ENCODE data around the gene TRIM6. TPM values are rescaled to one million over a fixed set of nuclear protein-coding genes. Genes with fewer than 3 reads are reported as not detected.

TRIM6 gene
- 25.4 to 30.2 TPM (median 30.0 TPM) in 3 replicates for total RNA-seq (2021)
- Bru-seq, nascent RNA, result percentile 91 among the genes with signal in this experiment
- long read RNA-seq, experiment 1, transcript TRIM6-201 (8 exons, 3,217 nt), result major isoform, 40 of 142 reads
- long read RNA-seq, experiment 1, partial matches to known transcripts, result 20 of 142 reads
- long read RNA-seq, experiment 1, other reads (novel, unspliced or antisense), result 78 of 142 reads
- long read RNA-seq, experiment 2, partial matches to known transcripts, result 26 of 44 reads
- long read RNA-seq, experiment 2, other reads (novel, unspliced or antisense), result 16 of 44 reads
- long read RNA-seq, experiment 3, transcript TRIM6-201 (8 exons, 3,217 nt), result major isoform, 7 of 23 reads
- long read RNA-seq, experiment 3, partial matches to known transcripts, result 2 of 23 reads
- long read RNA-seq, experiment 3, other reads (novel, unspliced or antisense), result 14 of 23 reads

- POLR2A ChIA-PET, result interaction anchor here (1.0 kb wide), 1 partner anchor 62 kb away, joined by 3 read pairs; no protein-coding TSS in a partner anchor
- no peaks in the 10 kb centered on the region for H3K27me3 Mint-ChIP-seq (ENCODE audit: low read depth)
Observed at GRCh38 chr11:5596607-5597201, at the start of gene TRIM6. Gene TRIM6, plus strand, starts transcription at chr11:5596637. Its CDS starts 261 bp downstream, at chr11:5596898.

GRCh38 chr11:5547982-5548381 is 48.5 kb upstream of the TRIM6 start:
- ChIA-PET CTCF (no interaction called here), POLR2A (no interaction called here)
- no peaks in the 10 kb centered on the region for H3K27me3 Mint-ChIP-seq (ENCODE audit: low read depth)
- no peaks in the 10 kb centered on the region for H3K9me3 Mint-ChIP-seq
- no peaks in the 10 kb centered on the region for H3K36me3 Mint-ChIP-seq
- H3K4me1 Mint-ChIP-seq, result no peaks in the 10 kb centered on the region
- no peak overlapping the region for H3K27ac Mint-ChIP-seq
- ATAC-seq (no peak), DNase-seq (ENCODE audit: low spot score) (no peak)
- H3K4me3 Mint-ChIP-seq, result no peak overlapping the region
- TF ChIP-seq IRF1 (CRISPR knock-in tag; IDR thresholded peaks at IDR 0.05) (no peak), GRHL2 (CRISPR knock-in tag; IDR thresholded peaks at IDR 0.05; ENCODE audit: insufficient replicate concordance, severe bottlenecking) (no peak), ZNF512 (CRISPR knock-in tag; IDR thresholded peaks at IDR 0.05; ENCODE audit: borderline replicate concordance) (no peak), MYBL2 (CRISPR knock-in tag; IDR thresholded peaks at IDR 0.05) (no peak), RORB (CRISPR knock-in tag; IDR thresholded peaks at IDR 0.05) (no peak), HMGXB4 (CRISPR knock-in tag; IDR thresholded peaks at IDR 0.05) (no peak), FOXP1 (CRISPR knock-in tag; IDR thresholded peaks at IDR 0.05; ENCODE audit: borderline replicate concordance) (no peak), USF2 (CRISPR knock-in tag; IDR thresholded peaks at IDR 0.05) (no peak), ZNF138 (CRISPR knock-in tag; conservative IDR thresholded peaks at IDR 0.05) (no peak), ZNF317 (CRISPR knock-in tag; IDR thresholded peaks at IDR 0.05; ENCODE audit: borderline replicate concordance, low read depth) (no peak), ATF6 (CRISPR knock-in tag; IDR thresholded peaks at IDR 0.05) (no peak), CREM (CRISPR knock-in tag; IDR thresholded peaks at IDR 0.05) (no peak), MLX (CRISPR knock-in tag; IDR thresholded peaks at IDR 0.05) (no peak), KAT7 (CRISPR knock-in tag; IDR thresholded peaks at IDR 0.05; ENCODE audit: borderline replicate concordance) (no peak), ELF4 (CRISPR knock-in tag; IDR thresholded peaks at IDR 0.05; ENCODE audit: low read depth) (no peak), AFF4 (CRISPR knock-in tag; IDR thresholded peaks at IDR 0.05; ENCODE audit: borderline replicate concordance) (no peak)
- TF ChIP-seq, protein P1, sequence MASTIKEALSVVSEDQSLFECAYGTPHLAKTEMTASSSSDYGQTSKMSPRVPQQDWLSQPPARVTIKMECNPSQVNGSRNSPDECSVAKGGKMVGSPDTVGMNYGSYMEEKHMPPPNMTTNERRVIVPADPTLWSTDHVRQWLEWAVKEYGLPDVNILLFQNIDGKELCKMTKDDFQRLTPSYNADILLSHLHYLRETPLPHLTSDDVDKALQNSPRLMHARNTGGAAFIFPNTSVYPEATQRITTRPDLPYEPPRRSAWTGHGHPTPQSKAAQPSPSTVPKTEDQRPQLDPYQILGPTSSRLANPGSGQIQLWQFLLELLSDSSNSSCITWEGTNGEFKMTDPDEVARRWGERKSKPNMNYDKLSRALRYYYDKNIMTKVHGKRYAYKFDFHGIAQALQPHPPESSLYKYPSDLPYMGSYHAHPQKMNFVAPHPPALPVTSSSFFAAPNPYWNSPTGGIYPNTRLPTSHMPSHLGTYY (CRISPR knock-in tag; IDR thresholded peaks at IDR 0.05), result no peak

More at GRCh38 chr11:5596607-5597201, at the start of gene TRIM6:
- H3K9me3 Mint-ChIP-seq, result peaks cover 2% of the 10 kb centered on the region; the same call in 1 of the 2 replicates
- peaks cover 58% of the 10 kb centered on the region for H3K4me1 Mint-ChIP-seq
- 0 out of 2 replicates have a peak, but pooled peaks have one; percentile 36 for TF ChIP-seq FOXK1 (CRISPR knock-in tag; IDR thresholded peaks at IDR 0.05)
- no peak for TF ChIP-seq EMX1 (CRISPR knock-in tag; IDR thresholded peaks at IDR 0.05)
- TF ChIP-seq ZNF423 (CRISPR knock-in tag; IDR thresholded peaks at IDR 0.05), result peak; percentile 34; the same call in 1 of the 2 replicates
- peaks cover 1% of the 10 kb centered on the region for H3K36me3 Mint-ChIP-seq
- CTCF ChIA-PET, result interaction anchor here (0.5 to 1.1 kb wide), 2 partner anchors 59 to 93 kb away, joined by 3 read pairs; partner anchors contain the start of gene TRIM22
- DNase-seq (ENCODE audit: low spot score), result peak; percentile 66
- ATAC-seq, result peak; percentile 59
- peak within 1 kb of the TSS; percentile 97 for H3K4me3 Mint-ChIP-seq
- H3K27ac Mint-ChIP-seq, result peak within 1 kb of the TSS; percentile 88

Data from WTC11 (cell line).